SK-N-SH (cell line): ENCODE measurements around the gene HRCT1. TPM values are rescaled to one million over a fixed set of nuclear protein-coding genes. Genes with fewer than 3 reads are reported as not detected.
A peak's percentile ranks its signal among the peaks of the same experiment; 100 is the strongest.

Source experiments
- CTCF ChIA-PET: fragments of 300-600, 350-600 bp; formaldehyde crosslinking; extraction: SDS; loops from one replicate; lab custom pipeline; 2021; lab: Yijun Ruan, JAX
- POLR2A ChIA-PET: fragments of 350-600 bp; sonication (Branson Sonifier 250); formaldehyde crosslinking; extraction: SDS; loops from one replicate; lab custom pipeline; 2020; ENCODE audit warnings: antibody characterized with exemption, inconsistent platforms; lab: Yijun Ruan, JAX
- DNase-seq: peaks from one replicate; pipeline ENCODE4 v3.0.0; 2012
- H2AFZ ChIP-seq: fragments of 200-600 bp; sonication (generic); 2 replicates; pipeline ENCODE4 v1.8.1; 2016; ENCODE audit warnings: antibody characterized with exemption, mild to moderate bottlenecking, low read depth
- H3F3A ChIP-seq: fragments of 200-600 bp; sonication (generic); replicated peaks from 2 replicates; pipeline ENCODE3; 2016; ENCODE audit warnings: antibody characterized with exemption, mild to moderate bottlenecking; ENCODE audit not compliant: insufficient read depth
- H3K27ac ChIP-seq, 2 experiments: fragments of 200-500 bp in 1 of 2; fragments of 200-600 bp in 1 of 2; sonication (Bioruptor generic) in 1 of 2; sonication (generic), shearing (Covaris generic) in 1 of 2; 2 replicates each; pipeline versions ENCODE4 v1.5.1 to v1.6.1; 2014 to 2016; ENCODE audit warnings: low read depth in 2 of 2, inconsistent platforms in 1 of 2, low read length in 1 of 2, mild to moderate bottlenecking in 1 of 2, mixed read lengths in 1 of 2
- H3K27me3 ChIP-seq: fragments of 200-600 bp; sonication (generic), shearing (Covaris generic); 2 replicates; pipeline ENCODE4 v1.6.1; 2016; ENCODE audit warnings: mixed run types; ENCODE audit not compliant: insufficient read depth
- H3K36me3 ChIP-seq, 2 experiments: fragments of 200-500 bp in 1 of 2; fragments of 200-600 bp in 1 of 2; sonication (Bioruptor generic) in 1 of 2; sonication (generic) in 1 of 2; replicated peaks in 1 of 2; 2 replicates each; pipeline versions ENCODE3 to v1.5.1; 2014 to 2016; ENCODE audit warnings: low read length in 1 of 2, mild to moderate bottlenecking in 1 of 2; ENCODE audit not compliant: insufficient read depth in 2 of 2, control insufficient read depth in 1 of 2
- H3K4me1 ChIP-seq, 2 experiments: fragments of 200-500 bp in 1 of 2; fragments of 200-600 bp in 1 of 2; sonication (Bioruptor generic) in 1 of 2; sonication (generic), shearing (Covaris generic) in 1 of 2; 2 replicates each; pipeline versions ENCODE4 v1.5.1 to v1.6.1; 2014 to 2016; ENCODE audit warnings: low read depth in 1 of 2, low read length in 1 of 2, mixed run types in 1 of 2; ENCODE audit not compliant: insufficient read depth in 2 of 2, control insufficient read depth in 1 of 2
- H3K4me2 ChIP-seq: fragments of 200-600 bp; sonication (generic), shearing (Covaris generic); 2 replicates; pipeline ENCODE4 v1.6.1; 2017; ENCODE audit warnings: mixed run types
- H3K4me3 ChIP-seq, 2 experiments: fragments of 200-500 bp in 1 of 2; fragments of 200-600 bp in 1 of 2; sonication (Bioruptor generic) in 1 of 2; sonication (generic), shearing (Covaris generic) in 1 of 2; 2 replicates each; pipeline versions ENCODE4 v1.5.1 to v1.8.1; 2014 to 2016; ENCODE audit warnings: low read depth in 2 of 2, inconsistent platforms in 1 of 2, low read length in 1 of 2, mild to moderate bottlenecking in 1 of 2, mixed read lengths in 1 of 2, moderate library complexity in 1 of 2
- H3K79me2 ChIP-seq: fragments of 200-600 bp; sonication (generic); 2 replicates; pipeline ENCODE4 v1.8.1; 2017; ENCODE audit warnings: mild to moderate bottlenecking; ENCODE audit not compliant: insufficient read depth
- H3K9ac ChIP-seq: fragments of 200-600 bp; sonication (generic); 2 replicates; pipeline ENCODE4 v1.6.1; 2017; ENCODE audit warnings: mixed run types
- H3K9me2 ChIP-seq: fragments of 200-600 bp; sonication (generic); 2 replicates; pipeline ENCODE4 v1.6.1; 2017; ENCODE audit warnings: mixed run types
- H3K9me3 ChIP-seq: fragments of 200-600 bp; sonication (generic); 2 replicates; pipeline ENCODE4 v1.6.1; 2017; ENCODE audit warnings: mixed run types, mild to moderate bottlenecking, moderate library complexity
- H4K20me1 ChIP-seq: fragments of 200-600 bp; sonication (generic); 2 replicates; pipeline ENCODE4 v1.6.1; 2017; ENCODE audit warnings: mild to moderate bottlenecking, mixed run types; ENCODE audit not compliant: insufficient read depth
- CHD2 ChIP-seq: fragments of 150-350 bp; IDR thresholded peaks from 2 replicates; pipeline ENCODE4 v1.6.1; 2018; ENCODE audit warnings: low read length; ENCODE audit not compliant: partially characterized antibody
- ELF1 ChIP-seq: IDR thresholded peaks from 2 replicates; pipeline ENCODE4 v1.4.0; 2012
- EP300 ChIP-seq, 2 experiments: IDR thresholded peaks; 2 replicates each; pipeline versions ENCODE4 v1.4.0 to v1.6.1; 2012; ENCODE audit warnings: borderline replicate concordance in 1 of 2, low read depth in 1 of 2, low read length in 1 of 2
- EZH2phosphoT487 ChIP-seq: fragments of 200-600 bp; sonication (generic); IDR thresholded peaks from 2 replicates; pipeline ENCODE4 v1.6.1; 2017; ENCODE audit warnings: low read depth, mixed run types, mild to moderate bottlenecking, antibody characterized with exemption, moderate library complexity, borderline replicate concordance
- FOXJ3 ChIP-seq: sonication (generic); formaldehyde crosslinking; IDR thresholded peaks from 2 replicates; pipeline ENCODE4 v1.5.1; 2020; ENCODE audit warnings: mild to moderate bottlenecking, missing genetic modification reagents
- FOXM1 ChIP-seq: IDR thresholded peaks from 2 replicates; pipeline ENCODE4 v1.4.0; 2012; ENCODE audit warnings: low read depth, mild to moderate bottlenecking
- GABPA ChIP-seq: IDR thresholded peaks from 2 replicates; pipeline ENCODE4 v1.4.0; 2012; ENCODE audit warnings: low read depth, mild to moderate bottlenecking
- JUND ChIP-seq: IDR thresholded peaks from 2 replicates; pipeline ENCODE4 v1.4.0; 2012
- MEF2A ChIP-seq: IDR thresholded peaks from 2 replicates; pipeline ENCODE4 v1.4.0; 2012; ENCODE audit warnings: low read depth, borderline replicate concordance
- NFIC ChIP-seq: IDR thresholded peaks from 2 replicates; pipeline ENCODE4 v1.4.0; 2012; ENCODE audit warnings: borderline replicate concordance
- PBX3 ChIP-seq: IDR thresholded peaks from 2 replicates; pipeline ENCODE4; 2012
- POLR2AphosphoS5 ChIP-seq: IDR thresholded peaks from 2 replicates; pipeline ENCODE4 v1.6.1; 2012; ENCODE audit warnings: low read depth, low read length
- RCOR1 ChIP-seq: fragments of 150-350 bp; IDR thresholded peaks from 2 replicates; pipeline ENCODE4 v1.6.1; 2017; ENCODE audit warnings: antibody characterized with exemption, low read length
- REST ChIP-seq: IDR thresholded peaks from 2 replicates; pipeline ENCODE4 v1.6.1; 2012; ENCODE audit warnings: mild to moderate bottlenecking, low read depth, low read length, moderate library complexity
- RFX5 ChIP-seq: IDR thresholded peaks from 2 replicates; pipeline ENCODE4 v1.6.1; 2012; ENCODE audit warnings: mild to moderate bottlenecking, improper control_type of control experiment, low read length
- TAF1 ChIP-seq: IDR thresholded peaks from 2 replicates; pipeline ENCODE4 v1.6.1; 2012; ENCODE audit warnings: low read depth, mild to moderate bottlenecking, low read length, moderate library complexity, borderline replicate concordance
- TEAD4 ChIP-seq: IDR thresholded peaks from 2 replicates; pipeline ENCODE4 v1.4.0; 2012; ENCODE audit warnings: mild to moderate bottlenecking, borderline replicate concordance; ENCODE audit not compliant: insufficient read depth
- USF1 ChIP-seq: IDR thresholded peaks from 2 replicates; pipeline ENCODE4 v1.4.0; 2012; ENCODE audit warnings: low read depth, borderline replicate concordance
- WGBS: methylation state at CpG from one replicate; pipeline ENCODE4 v1.1.6; 2017; ENCODE audit warnings: low lambda C conversion rate; 5-methylcytosine and 5-hydroxymethylcytosine counted together
- polyA plus RNA-seq, 3 experiments: library from polyadenylated mRNA; depleted of rRNA; stranded (reverse); fragments of >200 nt; gene quantifications; 2 replicates each; pipeline ENCODE4 v1.2.3, GENCODE V29; 2012

HRCT1 gene
- polyA plus RNA-seq, 1 of the 3 experiments (the other 2 are of a cell fraction): 3.0 TPM

- TF ChIP-seq EP300 (IDR thresholded peaks at IDR 0.05; ENCODE audit: borderline replicate concordance in 1 of 2, low read depth in 1 of 2, low read length in 1 of 2) (no peak), REST (no peak), MEF2A (no peak)
These were observed 42.4 kb downstream of the HRCT1 start (continued) for GRCh38 chr9:35948451-35948850.

- Histone ChIP-seq H3K9me2 (no peaks in the 10 kb centered on the region), H3K4me2 (no peak overlapping the region), H2AFZ (peak overlapping the region; percentile 48; the same call in 1 of the 2 replicates), H3K27ac (no peak overlapping the region)
- POLR2A ChIA-PET: no interaction called here
- DNase-seq: no peak
- TF ChIP-seq RCOR1 (no peak), EZH2phosphoT487 (no peak), USF1 (no peak), JUND (no peak), POLR2AphosphoS5 (no peak), EP300 (IDR thresholded peaks at IDR 0.05; ENCODE audit: borderline replicate concordance in 1 of 2, low read depth in 1 of 2, low read length in 1 of 2) (no peak), RFX5 (no peak), FOXM1 (no peak), FOXJ3 (CRISPR knock-in tag) (no peak), NFIC (no peak), MEF2A (no peak), GABPA (no peak), TEAD4 (no peak), TAF1 (no peak), ELF1 (no peak), CHD2 (no peak), PBX3 (no peak)
- TF ChIP-seq, all 33 proteins: peak for 0
- Histone ChIP-seq H4K20me1 (no peaks in the 10 kb centered on the region), H3K36me3 (no peaks in the 10 kb centered on the region), H3K79me2 (no peaks in the 10 kb centered on the region), H3K4me1 (peaks cover 2 to 6% of the 10 kb centered on the region in 2 experiments; a peak in 1 of 4 replicates), H3K4me3 (no peak overlapping the region), H3K9me3 (no peaks in the 10 kb centered on the region), H3K9ac (no peak overlapping the region), H3F3A (peaks cover 19% of the 10 kb centered on the region), H3K27me3 (no peaks in the 10 kb centered on the region)
- CTCF ChIA-PET: interaction anchor here (1.5 to 1.6 kb wide), 2 partner anchors 46 to 75 kb away, joined by 5 to 6 read pairs; no protein-coding TSS in a partner anchor
- WGBS: 42% methylated on average over 2 of the region's 2 CpGs
These were observed 42.9 kb downstream of the HRCT1 start for GRCh38 chr9:35948901-35949318.
